RKO (cell line): ENCODE results near the gene OTOP2.
A peak's percentile ranks its signal among the peaks of the same experiment; 100 is the strongest.
"Not testable (repeated sequence)": the region's sequence is repeated elsewhere in the genome, so short reads cannot be mapped to it uniquely, and the experiment has no call there.

Experiments used
- DNase-seq: peaks from one replicate; pipeline ENCODE4 v3.0.0-alpha.2; 2016; ENCODE audit warnings: low spot score

The OTOP2 gene

DNA sequence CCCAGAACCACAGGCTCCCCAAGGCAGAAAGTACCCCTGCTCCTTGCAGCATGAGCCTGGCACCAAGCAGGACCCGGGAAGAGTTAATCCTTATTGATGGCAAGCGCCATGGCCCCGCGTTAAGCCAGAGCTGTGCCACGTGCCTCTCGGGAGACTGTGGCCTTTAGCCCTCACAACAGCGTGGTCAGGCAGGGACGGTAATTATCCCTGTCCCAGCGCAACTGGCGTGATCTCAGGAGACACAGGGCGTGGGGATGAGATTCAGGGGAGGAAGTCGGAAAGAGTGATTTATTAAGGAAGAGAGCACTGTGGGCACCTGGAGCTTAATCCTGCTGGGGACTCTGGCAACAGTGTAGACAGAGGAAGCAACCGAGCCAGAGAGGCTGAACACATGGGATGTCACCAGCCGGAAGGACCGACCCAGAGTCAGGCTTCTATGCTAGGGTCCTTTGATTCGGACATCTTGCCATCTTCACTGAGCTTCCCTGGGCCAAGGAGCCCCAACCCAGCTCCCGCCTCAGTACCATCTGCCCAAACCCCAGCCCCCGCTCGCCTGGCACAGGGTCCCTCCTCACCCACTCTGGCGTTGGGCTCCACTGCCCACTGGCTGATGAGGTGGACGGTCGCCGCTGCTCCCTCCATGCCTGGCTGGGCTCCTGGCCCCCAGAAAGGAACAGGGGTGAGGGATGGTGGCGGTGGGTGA, 28.5 kb downstream of the OTOP2 start:
- DNase-seq: no peak

DNA sequence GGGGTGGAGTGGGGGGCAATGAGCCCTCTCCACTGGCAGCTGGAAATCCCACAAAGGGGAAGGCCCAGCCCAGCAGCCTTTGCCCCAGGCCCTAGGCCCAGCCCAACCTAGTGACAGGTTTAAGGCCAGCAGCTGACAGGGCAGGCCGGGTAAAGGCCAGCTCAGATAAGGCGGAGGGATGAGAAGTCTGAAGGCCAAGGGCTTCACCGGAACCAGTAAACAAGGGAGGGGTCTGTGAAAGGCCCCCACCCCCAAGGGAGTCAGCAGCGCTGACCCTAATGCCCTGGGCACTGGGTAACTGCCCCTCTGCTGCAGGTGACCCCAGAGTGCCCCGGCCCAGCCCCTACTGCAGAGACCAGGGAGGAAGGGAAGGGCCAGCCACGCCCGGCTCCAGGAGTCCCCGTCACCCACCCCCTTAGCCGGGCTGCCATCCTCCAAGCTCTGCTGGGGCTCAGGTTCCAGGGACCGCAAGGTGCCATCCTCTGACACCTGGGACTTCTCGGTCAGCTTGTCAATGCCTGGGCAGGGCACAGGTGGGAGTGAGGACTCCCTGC, 29.1 kb downstream of the OTOP2 start:
- no peak for DNase-seq

DNA sequence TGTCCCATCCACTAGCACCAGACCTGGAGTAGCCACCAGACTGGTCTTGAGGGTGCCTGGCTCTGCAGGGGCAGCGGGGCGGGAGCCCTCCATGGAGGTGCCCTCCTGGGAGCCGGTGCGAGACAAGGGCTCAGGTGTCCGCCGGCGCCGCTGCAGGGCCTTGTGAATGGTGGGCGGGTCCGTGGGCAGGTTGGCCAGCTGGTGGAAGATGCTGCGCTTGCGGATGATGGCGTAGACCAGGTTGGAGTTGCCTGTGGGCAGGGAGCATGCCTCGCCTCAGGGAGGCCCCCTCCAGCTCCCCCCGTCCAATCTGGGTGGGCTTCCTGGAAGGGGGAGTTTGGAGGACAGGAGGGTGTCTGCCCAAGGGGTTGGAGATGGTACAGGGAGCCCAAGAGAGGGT, 30.0 kb downstream of the OTOP2 start:
- DNase-seq: no peak

DNA sequence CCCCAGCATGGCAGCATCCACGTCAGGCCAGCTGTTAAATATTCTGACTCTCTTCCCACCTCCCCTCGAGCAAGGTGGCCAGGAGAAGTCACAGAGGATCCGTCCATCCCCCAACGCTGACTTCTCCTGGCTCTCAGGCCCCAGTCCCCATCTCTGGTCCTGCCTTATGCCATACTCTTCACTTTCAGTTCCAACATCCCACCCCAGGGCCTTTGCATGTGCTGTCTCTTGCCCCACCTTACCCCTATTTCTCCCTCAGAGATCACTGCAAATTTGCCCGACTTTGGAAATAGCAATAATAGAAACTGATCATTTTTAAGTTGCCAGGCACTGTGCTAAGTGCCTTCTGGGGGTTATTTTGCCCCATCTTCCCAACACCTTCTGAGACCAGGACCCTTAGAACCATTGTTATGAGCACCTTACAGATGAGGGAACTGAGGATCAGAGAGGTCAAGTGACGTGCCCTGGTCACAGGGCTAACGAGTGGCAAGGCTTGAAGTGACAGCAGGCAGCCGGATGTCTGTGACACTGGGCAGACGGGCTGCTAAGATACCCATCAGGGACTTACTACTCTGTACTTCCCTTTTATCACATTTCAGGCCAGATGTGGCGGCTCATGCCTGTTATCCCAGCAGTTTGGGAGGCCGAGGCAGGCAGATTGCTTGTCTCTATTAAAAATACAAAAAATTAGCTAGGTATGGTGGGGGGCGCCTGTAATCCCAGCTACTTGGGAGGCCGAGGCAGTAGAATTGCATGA, 30.8 kb downstream of the OTOP2 start:
- DNase-seq: no peak

DNA sequence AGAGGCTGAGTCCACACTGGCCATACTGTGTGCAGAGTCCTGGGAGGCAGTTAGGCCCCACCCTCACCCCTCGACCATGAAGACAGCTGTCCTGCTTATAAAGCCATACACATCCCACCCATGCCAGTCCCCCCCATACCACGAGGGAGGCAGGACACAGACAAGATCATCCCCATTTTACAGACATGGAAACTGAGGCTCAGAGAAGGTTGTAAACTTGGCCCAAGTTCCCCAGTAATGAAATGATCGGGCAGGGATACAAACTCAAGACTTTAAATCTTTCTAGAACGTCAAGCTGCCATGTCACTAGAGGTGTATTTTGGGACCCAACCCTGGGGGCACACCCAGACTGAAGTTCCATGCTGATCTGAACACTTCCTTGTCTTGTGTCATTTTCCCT, 32.0 kb downstream of the OTOP2 start:
- DNase-seq: no peak

DNA sequence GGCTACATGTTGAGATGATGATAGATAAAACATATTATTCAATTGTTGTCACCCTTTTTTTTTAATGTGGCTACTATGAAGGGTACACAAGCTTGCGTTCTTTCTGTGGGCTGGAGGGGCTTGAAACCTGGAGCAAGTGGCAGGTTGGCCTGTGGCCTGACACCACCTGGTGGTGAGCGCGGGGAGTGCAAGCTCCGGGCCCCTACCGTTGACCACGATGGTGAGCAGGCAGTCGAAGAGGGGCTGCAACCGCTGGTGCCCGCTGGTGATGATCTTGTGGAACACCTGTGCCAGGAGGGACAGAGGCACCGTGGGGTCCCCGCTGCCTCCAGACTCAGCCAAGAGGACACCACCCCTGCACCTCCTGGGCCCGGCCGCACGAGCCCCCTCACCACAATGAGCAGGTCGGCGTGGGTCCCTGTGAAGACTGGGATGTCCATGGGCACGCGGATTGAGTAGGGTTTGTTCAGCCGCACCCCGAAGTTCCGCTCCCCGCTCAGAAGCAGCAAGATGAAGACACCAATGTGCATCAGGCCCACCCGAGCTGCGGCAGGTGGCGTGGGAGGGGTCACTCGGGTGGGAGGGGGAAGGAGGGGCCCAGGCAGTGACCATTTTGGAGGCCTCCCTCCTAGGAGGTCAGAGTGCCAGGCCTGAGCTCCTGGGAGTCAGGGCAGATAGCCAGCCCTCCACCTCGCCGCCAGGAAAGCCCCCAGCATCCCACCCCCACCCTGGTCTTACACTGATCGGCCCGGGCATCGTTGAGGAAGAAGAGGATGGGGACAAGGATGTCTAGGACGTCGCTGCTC, 34.1 kb downstream of the OTOP2 start:
- DNase-seq: peak; percentile 49

DNA sequence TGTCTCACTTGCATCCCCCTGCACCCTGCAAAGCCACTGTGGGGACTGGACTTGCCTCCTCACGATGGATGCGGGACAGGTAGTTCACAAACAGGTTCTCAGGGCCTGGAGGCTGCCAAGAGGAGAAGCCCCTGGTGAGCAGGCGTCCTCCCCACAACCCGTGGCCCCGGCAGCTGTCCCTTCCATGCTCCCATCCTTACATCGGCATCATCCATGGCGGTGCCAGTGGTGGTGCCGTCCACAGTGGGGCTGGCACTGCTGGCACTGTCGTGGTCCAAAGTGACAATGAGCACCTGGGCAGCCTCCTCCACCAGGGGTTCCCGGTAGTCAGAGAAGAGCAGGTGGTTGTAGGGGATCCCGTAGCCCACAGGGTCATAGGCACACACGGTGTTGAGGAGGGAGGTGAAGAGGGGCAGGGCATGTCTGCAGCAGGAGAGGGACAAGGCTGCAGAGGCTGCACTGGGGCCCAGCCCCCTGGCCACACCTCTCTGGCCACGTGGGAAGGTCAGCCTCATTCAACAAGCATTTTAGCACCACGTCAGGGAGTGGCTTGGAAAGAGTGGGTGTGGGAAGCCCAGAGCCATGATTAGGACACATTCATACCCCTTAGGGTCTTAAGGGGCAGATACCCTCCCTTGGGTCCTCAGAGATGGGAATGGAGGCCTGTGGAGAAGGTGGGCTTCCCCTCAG, 35.9 kb downstream of the OTOP2 start:
- DNase-seq: peak; percentile 40

DNA sequence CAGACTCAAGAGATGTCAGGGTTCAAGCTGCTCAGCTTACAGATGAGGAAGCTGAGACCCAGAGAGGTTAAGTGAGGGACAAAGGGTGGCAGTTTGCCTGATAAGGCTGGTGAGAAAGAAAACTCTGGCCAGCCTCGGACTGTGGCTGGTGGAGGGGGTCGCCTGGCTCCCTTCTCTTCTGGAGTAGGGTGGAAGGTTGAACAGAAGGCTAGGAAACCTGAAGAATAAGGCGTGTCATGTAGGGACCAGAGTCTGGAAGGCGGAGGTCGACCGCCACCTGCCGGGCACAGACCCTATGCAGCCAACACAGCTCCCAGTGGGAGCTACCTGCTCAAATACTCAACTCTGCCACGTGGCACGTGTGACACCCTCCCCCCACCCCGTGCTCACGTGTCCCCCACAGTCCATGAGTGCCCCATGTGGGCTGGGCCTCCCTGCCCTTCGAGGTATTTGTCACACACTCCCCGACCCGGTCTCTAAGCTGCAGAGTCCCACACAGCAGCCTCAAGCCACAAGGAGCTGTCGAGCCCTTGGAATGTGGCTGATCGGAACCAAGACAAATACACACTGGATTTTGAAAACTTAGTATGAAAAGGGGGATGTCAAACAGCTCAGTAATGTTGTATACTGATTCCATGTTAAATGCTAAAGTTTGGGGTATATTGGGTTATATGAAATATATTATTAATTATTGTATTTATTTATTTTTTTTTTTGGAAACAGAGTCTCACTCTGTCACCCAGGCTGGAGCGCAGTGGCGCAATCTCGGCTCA, 36.7 kb downstream of the OTOP2 start:
- DNase-seq: no peak

DNA sequence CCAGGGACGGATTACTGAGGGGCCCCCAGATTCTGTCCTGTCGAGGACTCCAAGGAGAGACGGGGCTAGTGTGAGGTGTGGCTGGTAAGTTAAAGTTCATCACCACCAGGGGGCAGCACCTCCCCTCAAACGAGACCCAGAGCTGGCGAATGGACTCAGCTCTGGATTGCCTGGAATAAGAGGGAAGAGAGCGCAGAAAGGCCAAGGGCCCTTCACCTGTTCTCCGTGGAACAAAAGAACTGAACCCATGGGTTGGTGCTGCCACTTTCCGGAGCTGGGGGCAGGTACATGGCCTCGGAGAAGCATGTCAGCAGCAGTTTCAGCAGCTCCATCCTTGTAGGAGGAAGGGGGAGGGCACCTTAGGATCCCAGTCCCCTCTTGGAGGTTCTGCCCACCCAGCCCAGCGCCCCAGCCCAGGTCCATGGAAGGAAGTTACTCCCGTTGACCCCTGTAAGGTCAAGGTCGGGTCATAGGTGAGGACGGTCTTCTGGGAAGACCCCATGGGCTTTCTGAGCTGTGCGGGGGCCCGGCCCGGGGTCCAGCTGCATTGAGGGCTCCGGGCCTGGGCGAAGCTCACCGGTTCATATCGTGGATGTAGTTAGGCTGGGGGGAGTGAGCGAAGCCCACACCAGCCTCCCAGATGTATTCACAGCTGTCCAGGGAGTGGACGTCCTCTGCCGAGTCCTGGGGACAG, 37.7 kb downstream of the OTOP2 start:
- peak; percentile 83 for DNase-seq

DNA sequence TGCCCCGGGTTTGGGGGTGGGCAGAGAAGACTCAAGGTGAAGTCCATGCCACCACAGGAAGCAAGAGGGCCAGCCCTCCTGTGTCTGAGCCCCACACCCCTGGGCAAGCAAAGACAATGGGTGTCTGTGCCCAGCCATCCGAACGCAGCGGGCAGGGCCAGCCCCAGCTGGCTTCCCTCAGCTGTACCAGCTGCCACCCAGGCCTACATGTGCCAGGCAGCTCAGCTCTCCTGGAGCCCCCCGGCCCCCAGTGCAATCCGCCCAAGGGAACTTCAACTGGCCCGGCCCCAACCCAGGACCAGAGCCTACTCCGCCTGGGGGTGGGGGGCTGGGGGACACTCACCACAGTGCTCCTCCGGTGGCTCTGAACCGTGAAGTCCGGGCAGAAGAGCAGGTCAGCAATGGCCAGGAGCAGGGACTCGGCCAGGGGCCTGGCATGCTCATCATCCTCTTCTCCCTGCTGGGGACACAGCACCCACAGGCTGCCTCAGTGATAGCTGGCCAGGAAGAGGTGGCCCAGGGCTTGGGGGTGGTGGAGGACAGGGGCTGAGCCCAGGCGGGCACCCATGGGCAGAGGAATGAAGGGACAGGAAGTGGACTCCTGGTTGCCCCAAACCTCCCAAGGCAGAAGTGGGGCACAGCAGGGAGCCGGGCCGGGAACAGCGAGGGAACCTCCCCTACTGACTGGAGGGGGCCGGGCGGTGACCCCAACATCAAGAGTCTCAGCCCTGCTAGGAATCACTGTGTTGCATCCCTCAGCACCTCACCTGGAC, 38.7 kb downstream of the OTOP2 start:
- no peak for DNase-seq

DNA sequence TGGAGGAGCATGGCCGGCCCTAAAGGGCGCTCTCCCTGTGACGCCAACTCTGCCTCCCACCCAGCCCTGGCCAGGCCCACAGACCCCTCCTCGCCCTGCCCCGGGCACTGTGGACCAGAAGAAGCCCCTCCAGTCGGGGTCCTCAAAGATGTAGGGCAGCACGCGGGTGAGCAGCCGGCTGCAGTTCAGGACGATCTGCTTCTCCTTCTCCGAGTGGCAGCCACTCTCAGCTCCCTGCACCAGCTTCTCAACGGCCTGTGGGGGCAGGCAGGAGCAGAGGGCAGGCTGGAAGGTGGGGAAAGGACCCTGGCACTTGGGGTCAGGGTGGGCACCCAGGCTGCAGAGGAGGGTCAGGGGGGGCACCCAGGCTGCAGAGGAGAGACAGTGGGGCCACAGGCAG, 39.6 kb downstream of the OTOP2 start:
- DNase-seq: no peak

DNA sequence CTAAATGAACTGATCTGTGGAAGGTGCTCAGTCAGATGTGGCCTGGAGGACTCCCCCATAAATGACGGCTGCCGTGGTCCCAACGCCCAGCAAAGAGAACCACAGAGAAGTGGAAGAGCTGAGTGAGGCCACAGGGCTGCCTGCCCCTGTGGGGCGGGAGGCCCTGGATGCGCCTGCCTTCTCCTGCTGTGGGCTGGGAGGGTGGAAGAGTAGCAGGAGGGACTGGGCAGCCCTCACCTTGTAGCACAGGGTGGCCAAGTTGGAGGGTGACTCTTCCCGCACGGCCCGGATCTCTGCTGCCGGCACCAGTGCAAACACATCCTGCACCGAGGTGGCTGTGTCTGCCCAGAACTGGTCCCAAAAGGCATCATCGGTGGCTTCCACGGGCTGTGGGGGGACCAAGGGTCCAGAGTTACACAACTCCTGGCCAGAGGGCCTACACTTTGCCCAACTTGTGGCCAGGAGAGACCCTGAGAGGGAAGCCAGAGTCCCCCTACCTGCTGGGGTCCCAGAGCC, 40.2 kb downstream of the OTOP2 start:
- DNase-seq: no peak

DNA sequence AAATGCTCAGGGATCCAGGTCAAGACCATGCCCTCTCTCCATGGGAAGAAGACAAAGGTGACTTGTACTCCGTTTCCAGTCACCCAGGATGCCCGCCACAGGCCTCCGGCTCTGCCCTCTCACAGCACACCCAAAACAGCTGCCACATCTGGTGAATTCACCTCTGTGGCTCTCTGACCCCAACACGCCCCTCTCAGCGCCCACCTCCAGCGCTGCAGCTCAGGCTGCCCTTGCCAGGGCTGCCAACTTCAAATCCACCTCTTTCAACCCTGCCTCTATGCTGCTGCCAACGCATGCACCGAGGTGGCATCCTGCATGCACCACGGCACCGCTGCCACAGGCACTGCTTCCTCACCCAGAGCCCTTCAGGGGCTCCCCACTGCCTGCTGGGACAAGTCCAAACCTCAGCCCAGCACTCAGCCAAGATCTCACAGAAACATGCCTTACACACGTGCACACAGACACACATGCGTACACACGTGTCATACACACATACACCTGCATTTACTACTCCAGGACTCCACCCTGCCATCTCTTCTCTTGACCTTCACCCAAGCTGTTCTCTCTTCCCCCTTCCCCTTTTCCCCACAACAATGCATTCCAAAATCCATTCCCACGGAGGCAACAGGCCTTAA, 41.0 kb downstream of the OTOP2 start:
- DNase-seq: no peak

DNA sequence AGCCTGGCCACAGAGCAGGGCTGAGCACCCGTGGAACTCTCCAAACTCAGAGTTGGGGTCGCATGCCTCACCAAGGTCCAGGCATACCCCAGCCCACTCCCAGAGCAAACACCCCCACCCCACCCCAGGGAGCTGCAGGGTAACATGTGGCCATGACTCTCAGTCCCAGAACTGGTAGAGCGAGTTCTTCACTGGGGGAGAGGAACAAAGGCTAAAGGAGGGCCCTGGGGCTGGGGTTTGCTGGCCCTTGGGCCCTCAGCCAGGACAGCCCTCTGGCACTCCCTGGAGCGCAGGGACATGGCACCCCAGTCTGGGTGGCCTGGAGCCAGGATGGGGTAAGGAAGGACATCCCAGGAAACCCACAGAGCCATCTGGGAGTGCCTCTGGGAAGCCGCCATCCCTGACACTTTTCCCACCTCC, 44.3 kb downstream of the OTOP2 start:
- DNase-seq: no peak

DNA sequence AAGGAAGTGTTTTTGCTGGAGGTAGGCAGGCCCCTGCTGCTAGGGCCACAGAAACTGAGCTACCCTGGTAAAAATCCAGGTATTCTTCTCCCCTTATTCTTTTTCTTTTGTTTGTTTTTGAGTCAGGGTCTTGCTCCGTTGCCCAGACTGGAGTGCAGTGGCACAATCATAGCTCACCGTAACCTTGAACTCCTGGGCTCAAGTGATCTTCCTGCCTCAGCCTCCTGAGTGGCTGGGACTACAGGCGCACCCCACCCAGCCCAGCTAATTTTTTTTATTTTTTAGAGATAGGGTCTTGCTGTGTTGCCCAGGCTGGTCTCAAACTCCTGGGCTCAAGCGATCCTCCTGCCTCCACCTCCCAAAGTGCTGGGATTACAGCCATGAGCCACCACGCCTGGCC, 45.4 kb downstream of the OTOP2 start:
- not testable (repeated sequence) for DNase-seq

DNA sequence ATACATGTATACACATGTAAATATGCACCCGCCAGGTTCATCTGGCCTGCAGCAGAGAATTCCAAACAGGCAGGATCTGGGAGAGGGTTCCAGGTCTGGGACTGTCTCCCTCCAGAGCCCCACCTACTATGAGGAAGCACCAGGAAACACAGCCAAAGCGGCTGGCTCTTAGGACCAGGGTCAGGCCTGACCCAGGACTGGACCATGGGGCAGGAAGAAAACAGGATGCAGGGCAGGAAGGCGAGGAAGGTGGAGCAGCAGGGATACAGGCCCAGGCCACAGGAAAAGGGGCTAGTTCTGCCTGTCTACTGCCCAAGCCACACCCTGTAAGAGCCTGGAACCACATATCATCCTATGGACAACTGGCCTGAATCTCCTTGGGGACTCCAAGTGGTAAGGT, 46.3 kb downstream of the OTOP2 start:
- no peak for DNase-seq

DNA sequence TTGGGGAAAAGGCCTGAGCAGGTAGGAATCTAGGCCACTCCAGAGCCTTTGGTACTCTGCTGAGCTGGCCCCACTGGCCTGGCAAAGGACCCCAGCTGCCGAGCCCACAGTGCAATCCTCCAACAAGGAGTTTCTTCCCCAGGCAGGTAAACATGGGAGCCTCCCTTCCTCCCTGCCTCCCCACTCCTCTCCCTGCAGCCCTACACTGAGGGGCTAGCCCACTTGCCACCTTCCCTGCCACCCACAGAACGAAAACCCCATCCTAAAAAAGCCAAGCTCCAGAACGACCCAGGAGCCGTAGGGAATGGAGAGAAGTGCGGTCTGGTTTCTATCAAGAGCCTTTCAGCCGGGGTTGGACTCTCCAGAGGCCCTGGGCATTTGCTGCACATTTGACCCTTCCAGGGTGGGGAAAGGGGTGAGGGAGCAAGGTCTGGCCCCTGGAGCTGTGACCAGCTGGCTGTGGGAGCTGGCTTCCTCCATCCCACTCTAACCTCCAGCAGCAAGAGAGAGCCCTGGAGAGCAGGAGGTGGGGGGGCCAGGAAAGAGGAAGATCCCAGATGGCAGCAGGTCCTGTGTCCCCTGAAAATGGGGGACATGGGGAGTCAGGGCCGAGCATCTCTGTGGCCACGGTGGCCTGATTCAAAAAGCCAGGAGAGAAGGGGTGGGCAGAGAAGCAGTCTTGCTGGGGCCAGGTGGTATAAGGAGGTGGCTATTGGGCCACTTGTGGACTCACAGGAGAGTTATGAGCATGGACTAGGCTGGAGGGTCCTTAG, 47.2 kb downstream of the OTOP2 start:
- DNase-seq: no peak

DNA sequence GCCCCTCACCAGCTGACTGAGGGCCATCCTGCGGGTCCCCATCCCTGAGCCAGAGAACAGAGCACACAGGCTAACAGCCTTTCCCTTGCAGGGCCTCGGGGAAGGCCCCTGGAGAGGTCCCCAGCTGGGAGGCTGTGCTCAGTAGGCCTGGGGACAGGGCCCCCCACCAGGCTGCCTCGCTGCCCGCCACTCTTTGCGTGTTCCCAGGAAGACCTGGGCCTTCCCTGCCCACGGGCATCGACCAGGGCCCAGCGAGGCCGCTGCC, 47.7 kb downstream of the OTOP2 start:
- no peak for DNase-seq
